K562 (cell line): ENCODE data around the gene KL. TPM values are rescaled to one million over a fixed set of nuclear protein-coding genes. Genes with fewer than 3 reads are reported as not detected.

Experiments
- CHD7 ChIP-seq: fragments of 200-600 bp; sonication (generic); IDR thresholded peaks from one replicate; pipeline ENCODE4 v1.6.1; 2012; ENCODE audit warnings: mild to moderate bottlenecking, low read depth, low read length, inconsistent platforms
- ETS1 ChIP-seq: conservative IDR thresholded peaks from 2 replicates; pipeline ENCODE4 v1.6.1; 2011; ENCODE audit warnings: low read depth, mild to moderate bottlenecking, low read length; ENCODE audit not compliant: control insufficient read depth
- KDM1A ChIP-seq, 2 experiments: fragments of 450-650 bp; IDR thresholded peaks; 2 replicates each; pipeline ENCODE4 v1.6.1; 2016; ENCODE audit warnings: mild to moderate bottlenecking in 2 of 2
- PHTF2 ChIP-seq: fragments of 250-450 bp; sonication (Bioruptor Pico); IDR thresholded peaks from 2 replicates; pipeline ENCODE4 v1.5.0; 2021; ENCODE audit warnings: mild to moderate bottlenecking
- SETDB1 ChIP-seq: IDR thresholded peaks from one replicate; pipeline ENCODE4 v1.6.1; 2012; ENCODE audit warnings: low read length, control low read depth, inconsistent platforms
- ZNF696 ChIP-seq: fragments of 250-450 bp; sonication (Bioruptor Pico); conservative IDR thresholded peaks from 2 replicates; pipeline ENCODE4 v1.4.0; 2020; ENCODE audit warnings: mild to moderate bottlenecking, moderate library complexity
- ZNF76 ChIP-seq: fragments of 250-450 bp; sonication (Bioruptor Pico); IDR thresholded peaks from 2 replicates; pipeline ENCODE4 v1.4.0; 2020; ENCODE audit warnings: mild to moderate bottlenecking, moderate library complexity, borderline replicate concordance
- polyA plus RNA-seq, 8 experiments: library from polyadenylated mRNA; depleted of rRNA in 4 of 8; stranded (reverse) in 5 of 8; unstranded in 3 of 8; fragments of >200 nt; fragmentation: Nextera tagmentation in 2 of 8; fragmentation: Illumina TruSeq in 1 of 8; extraction: Ambion mirVana in 2 of 8; extraction: Trizol in 1 of 8; gene quantifications; 2 replicates each; pipeline versions ENCODE4 v1.2.1 to v1.2.3, GENCODE V29; 2011 to 2014; ENCODE audit warnings: inconsistent platforms in 1 of 8, missing spikeins in 1 of 8
- total RNA-seq, 7 experiments: library from RNA; depleted of rRNA in 6 of 7; stranded (reverse); fragments of >200 nt in 6 of 7; fragmentation: Illumina TruSeq in 2 of 7; extraction: Trizol in 2 of 7; gene quantifications; 2 replicates each; pipeline versions ENCODE4 v1.2.1 to v1.2.3, GENCODE V29; 2011 to 2021; ENCODE audit warnings: low replicate concordance in 1 of 7
- TF ChIP-seq, protein P1 (sequence below): fragments of 450-650 bp; formaldehyde crosslinking; IDR thresholded peaks from 2 replicates; pipeline ENCODE4 v1.4.0; 2022; ENCODE audit warnings: mild to moderate bottlenecking, moderate library complexity

The KL gene
- total and polyA plus RNA-seq, 9 of the 15 experiments (the other 6 are each of a cell fraction or from before 2014, with no cell fraction given) = not detected

GRCh38 chr13:32993145-32993544 lies 23.1 kb upstream of the KL start (continued):
- TF ChIP-seq CHD7 = no peak
- TF ChIP-seq PHTF2 (CRISPR knock-in tag) = no peak
- TF ChIP-seq ZNF696 (CRISPR knock-in tag) = no peak
- TF ChIP-seq KDM1A (IDR thresholded peaks at IDR 0.05) = no peak
- TF ChIP-seq ETS1 = no peak
- no peak for TF ChIP-seq SETDB1
- TF ChIP-seq ZNF76 = no peak
- TF ChIP-seq, protein P1, sequence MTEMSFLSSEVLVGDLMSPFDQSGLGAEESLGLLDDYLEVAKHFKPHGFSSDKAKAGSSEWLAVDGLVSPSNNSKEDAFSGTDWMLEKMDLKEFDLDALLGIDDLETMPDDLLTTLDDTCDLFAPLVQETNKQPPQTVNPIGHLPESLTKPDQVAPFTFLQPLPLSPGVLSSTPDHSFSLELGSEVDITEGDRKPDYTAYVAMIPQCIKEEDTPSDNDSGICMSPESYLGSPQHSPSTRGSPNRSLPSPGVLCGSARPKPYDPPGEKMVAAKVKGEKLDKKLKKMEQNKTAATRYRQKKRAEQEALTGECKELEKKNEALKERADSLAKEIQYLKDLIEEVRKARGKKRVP = no peak
